HepG2 (cell line): ENCODE measurements around the gene CD40. TPM values are rescaled to one million over a fixed set of nuclear protein-coding genes. Genes with fewer than 3 reads are reported as not detected.

Experiments used
- ATAC-seq: fragments of 200-7000 bp; cut with Tn5 transposase; 3 replicates; pipeline ENCODE4 v1.9.1; 2020; ENCODE audit warnings: mild to moderate bottlenecking, moderate library complexity
- BruUV-seq: library from RNA; stranded (reverse); fragments of 400-500 nt; replicated peaks from 2 replicates; lab custom pipeline; 2021; lab: Mats Ljungman, UMichigan
- CTCF ChIA-PET: fragments of 300-600 bp; formaldehyde crosslinking; extraction: SDS; loops from one replicate; lab custom pipeline; 2021; ENCODE audit warnings: low total read pairs, inconsistent platforms, low intra/inter-chr PET ratio; lab: Yijun Ruan, JAX
- POLR2A ChIA-PET: fragments of 350-600 bp; sonication (Branson Sonifier 250); formaldehyde crosslinking; loops from one replicate; lab custom pipeline; 2020; ENCODE audit warnings: antibody characterized with exemption, inconsistent platforms; lab: Yijun Ruan, JAX
- DNase-seq: peaks from one replicate; pipeline ENCODE4 v3.0.0-alpha.2; 2015; ENCODE audit warnings: low spot score
- FAIRE-seq: peaks from 3 replicates; lab custom pipeline; 2011; peaks lifted over from hg19 to GRCh38; lab: Jason Lieb, UNC
- H2AFZ ChIP-seq: one replicate; pipeline ENCODE4 v1.6.1; 2011; ENCODE audit warnings: low read length, inconsistent platforms
- H3K27ac ChIP-seq: fragments of 300-600 bp; 3 replicates; pipeline ENCODE4 v1.8.0; 2011; ENCODE audit warnings: mixed run types, mild to moderate bottlenecking, mixed read lengths, low read length, inconsistent platforms; ENCODE audit not compliant: insufficient read depth; ENCODE audit errors: extremely low read length
- H3K27me3 ChIP-seq, 2 experiments: fragments of 200-600 bp in 1 of 2; 2 replicates in 1 of 2; 3 replicates in 1 of 2; pipeline versions ENCODE4 v1.6.0 to v1.8.0; 2011; ENCODE audit warnings: low read length in 2 of 2, mild to moderate bottlenecking in 2 of 2, moderate library complexity in 2 of 2, inconsistent platforms in 1 of 2; ENCODE audit not compliant: insufficient read depth in 2 of 2, control insufficient read depth in 1 of 2
- H3K36me3 ChIP-seq, 2 experiments: fragments of 200-600 bp in 1 of 2; replicated peaks in 1 of 2; 2 replicates in 1 of 2; 3 replicates in 1 of 2; pipeline versions ENCODE4 v1.5.1 to v1.8.0; 2011; ENCODE audit warnings: low read length in 2 of 2, inconsistent platforms in 1 of 2; ENCODE audit not compliant: insufficient read depth in 2 of 2, control insufficient read depth in 1 of 2
- H3K4me1 ChIP-seq: 2 replicates; pipeline ENCODE4 v1.5.1; 2012; ENCODE audit warnings: low read length, inconsistent platforms; ENCODE audit not compliant: insufficient read depth
- H3K4me2 ChIP-seq: 2 replicates; pipeline ENCODE4 v1.6.0; 2011; ENCODE audit warnings: low read depth, low read length, inconsistent platforms
- H3K4me3 ChIP-seq, 3 experiments: fragments of 200-600 bp in 1 of 3; sonication (generic), shearing (Covaris generic) in 1 of 3; replicated peaks in 1 of 3; 2 replicates each; pipeline ENCODE4 v1.5.1; 2011 to 2016; ENCODE audit warnings: low read length in 3 of 3, inconsistent platforms in 2 of 3, low read depth in 2 of 3, mild to moderate bottlenecking in 2 of 3, control low read depth in 1 of 3, mixed read lengths in 1 of 3; ENCODE audit not compliant: insufficient read depth in 1 of 3
- H3K79me2 ChIP-seq: one replicate; pipeline ENCODE4 v1.6.1; 2011; ENCODE audit warnings: low read length, inconsistent platforms; ENCODE audit not compliant: insufficient read depth
- H3K9ac ChIP-seq: 2 replicates; pipeline ENCODE4 v1.6.0; 2011; ENCODE audit warnings: mild to moderate bottlenecking, low read depth, low read length, inconsistent platforms; ENCODE audit not compliant: insufficient read depth
- H3K9me3 ChIP-seq: 2 replicates; pipeline ENCODE4 v1.5.1; 2012; ENCODE audit warnings: mild to moderate bottlenecking, low read length
- H4K20me1 ChIP-seq: 2 replicates; pipeline ENCODE4 v1.6.0; 2011; ENCODE audit warnings: inconsistent platforms, mild to moderate bottlenecking, low read length, moderate library complexity; ENCODE audit not compliant: insufficient read depth
- EZH2 ChIP-seq: conservative IDR thresholded peaks from 2 replicates; pipeline ENCODE4 v1.6.1; 2012; ENCODE audit warnings: mild to moderate bottlenecking, low read depth, low read length, moderate library complexity
- FOXK2 ChIP-seq: fragments of 450-650 bp; IDR thresholded peaks from 2 replicates; pipeline ENCODE4 v1.6.1; 2016
- KLF12 ChIP-seq: sonication (generic); formaldehyde crosslinking; IDR thresholded peaks from 2 replicates; pipeline ENCODE4 v1.4.0; 2020; ENCODE audit warnings: missing genetic modification reagents, borderline replicate concordance
- NR0B2 ChIP-seq: sonication (generic); formaldehyde crosslinking; IDR thresholded peaks from 2 replicates; pipeline ENCODE4 v1.4.0; 2020; ENCODE audit warnings: mild to moderate bottlenecking, missing genetic modification reagents
- TAF1 ChIP-seq: sonication (generic); formaldehyde crosslinking; IDR thresholded peaks from 2 replicates; pipeline ENCODE4 v1.4.0; 2020; ENCODE audit warnings: missing genetic modification reagents
- ZKSCAN1 ChIP-seq: fragments of 150-350 bp; IDR thresholded peaks from 2 replicates; pipeline ENCODE4 v1.6.1; 2014; ENCODE audit warnings: low read length
- ZNF629 ChIP-seq: sonication (generic); formaldehyde crosslinking; conservative IDR thresholded peaks from 2 replicates; pipeline ENCODE4 v1.5.0; 2020; ENCODE audit warnings: missing genetic modification reagents
- WGBS: methylation state at CpG from one replicate; pipeline ENCODE4 v1.1.6; 2017; ENCODE audit warnings: low lambda C conversion rate; 5-methylcytosine and 5-hydroxymethylcytosine counted together
- in situ Hi-C: cut with HindIII; loops from 2 replicates; pipeline ENCODE4 v1.10.0; 2017; ENCODE audit warnings: low pct_unique_long_range_greater_than_20kb; ENCODE audit not compliant: extremely low pct_ligation_motif_present
- intact Hi-C: fragments of 100-400 bp; cut with micrococcal nuclease; formaldehyde crosslinking; loops from one replicate; pipeline ENCODE4 v1.10.0; 2022; ENCODE audit not compliant: unreplicated experiment
- polyA plus RNA-seq, 8 experiments: library from polyadenylated mRNA; depleted of rRNA in 3 of 8; stranded (reverse) in 7 of 8; unstranded in 1 of 8; fragments of >200 nt; fragmentation: Illumina TruSeq in 4 of 8; extraction: Trizol in 4 of 8; gene quantifications; 2 replicates each; pipeline versions ENCODE4 v1.2.1 to v1.2.3, GENCODE V29; 2011 to 2016; ENCODE audit warnings: low read depth in 4 of 8, missing spikeins in 1 of 8, mixed read lengths in 1 of 8; ENCODE audit not compliant: insufficient read depth in 1 of 8
- total RNA-seq, 5 experiments: library from RNA; depleted of rRNA; stranded (reverse); fragments of >200 nt; fragmentation: Illumina TruSeq; extraction: Trizol; gene quantifications; 2 replicates each; pipeline ENCODE4 v1.2.3, GENCODE V29; 2016; ENCODE audit warnings: low read depth in 1 of 5

CD40 gene
- total and polyA plus RNA-seq, 2 of the 13 experiments (the other 11 are each of a cell fraction or from before 2014, with no cell fraction given) = 4.6 to 13.4 TPM

- POLR2A ChIA-PET = no interaction called here
- TF ChIP-seq FOXK2 (no peak), KLF12 (CRISPR knock-in tag) (0 out of 2 replicates have a peak, but pooled peaks have one; percentile 12), TAF1 (peak; percentile 12; the same call in 1 of the 2 replicates), EZH2 (peak; percentile 29; the same call in 1 of the 2 replicates), ZKSCAN1 (peak; percentile 63; the same call in 1 of the 2 replicates), NR0B2 (CRISPR knock-in tag) (no peak), ZNF629 (CRISPR knock-in tag) (peak; percentile 56; the same call in 1 of the 2 replicates)
- Histone ChIP-seq H3K27me3 (peaks cover 12 to 74% of the 10 kb centered on the region in 2 experiments; a peak in 4 of 5 replicates), H3K27ac (no peak overlapping the region), H3K9ac (no peak overlapping the region), H3K4me3 (no peak overlapping the region), H3K9me3 (no peaks in the 10 kb centered on the region), H3K36me3 (no peaks in the 10 kb centered on the region), H3K4me2 (no peak overlapping the region), H4K20me1 (no peaks in the 10 kb centered on the region; the same call in 1 of the 2 replicates), H2AFZ (no peak overlapping the region), H3K79me2 (no peaks in the 10 kb centered on the region), H3K4me1 (no peaks in the 10 kb centered on the region)
- FAIRE-seq (no peak), ATAC-seq (no peak; the same call in 2 of the 3 replicates), DNase-seq (no peak)
- BruUV-seq = no TSS peak
- WGBS = 20% methylated on average over 25 of the region's 25 CpGs
- intact Hi-C loops = loop anchor here (1.0 kb wide), 1 partner anchor 42 kb away; no protein-coding TSS in a partner anchor
- in situ Hi-C loops = loop anchor here (10.0 kb wide), 1 partner anchor 149 kb away; the partner anchor contains the start of gene SLC12A5
- CTCF ChIA-PET = interaction anchor here (1.2 to 2.6 kb wide), 4 partner anchors 42 to 160 kb away, joined by 3 to 19 read pairs (median 8); no protein-coding TSS in a partner anchor
Measured at GRCh38 chr20:46173652-46174468, 55.7 kb downstream of the CD40 start.
